Stimulated activated CD8-positive, alpha-beta memory T cell treated with anti-CD3 and anti-CD28 coated beads, Interleukin-15, amount 100 ng/mL, for 1 hour (primary cell): ENCODE measurements around the gene GSX1.
"Not testable (repeated sequence)": the region's sequence is repeated elsewhere in the genome, so short reads cannot be mapped to it uniquely, and the experiment has no call there.

ENCODE experiments used
- DNase-seq: peaks from one replicate; pipeline ENCODE4 v3.0.0-alpha.2; 2020; ENCODE audit warnings: low read depth

Gene GSX1

DNA sequence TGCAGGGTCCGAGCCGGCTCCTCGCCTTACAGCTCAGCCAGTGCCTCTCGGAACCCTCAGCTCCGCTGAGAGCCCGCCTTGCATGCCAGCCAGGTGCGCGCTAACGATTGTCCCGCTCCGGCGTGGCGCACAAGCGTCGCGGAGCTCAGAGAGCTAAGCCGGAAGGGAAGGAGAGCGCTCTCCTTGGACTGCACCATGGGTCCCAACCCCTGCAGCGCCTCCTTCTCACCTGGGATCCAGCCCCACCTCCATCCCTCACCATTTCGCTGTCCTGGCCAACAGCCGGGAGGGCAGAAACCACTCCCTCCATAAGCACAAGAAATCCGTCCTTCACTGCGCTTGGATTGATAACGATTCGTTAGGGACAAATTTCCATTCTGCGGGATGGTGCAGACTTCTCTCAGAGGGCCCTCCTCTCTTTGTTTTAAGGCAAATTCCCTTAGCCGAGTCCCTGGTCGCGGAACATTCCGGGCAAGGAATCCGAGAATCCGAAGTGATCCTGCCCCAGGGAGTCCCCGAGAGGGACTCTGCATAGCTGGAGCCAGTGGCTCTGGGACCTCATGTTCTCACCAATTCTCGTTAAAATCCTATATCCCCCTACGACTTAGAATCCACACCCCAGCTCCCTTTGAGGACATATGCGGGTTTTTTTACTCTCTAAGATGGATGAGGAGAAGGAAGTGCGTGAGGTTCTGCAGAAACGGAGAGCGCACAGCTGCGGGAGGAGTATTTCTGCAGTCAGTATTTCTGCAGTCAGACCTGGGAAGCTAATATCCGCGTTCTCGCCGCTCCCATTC is 2.8 kb downstream of the GSX1 start:
- DNase-seq, result no peak

DNA sequence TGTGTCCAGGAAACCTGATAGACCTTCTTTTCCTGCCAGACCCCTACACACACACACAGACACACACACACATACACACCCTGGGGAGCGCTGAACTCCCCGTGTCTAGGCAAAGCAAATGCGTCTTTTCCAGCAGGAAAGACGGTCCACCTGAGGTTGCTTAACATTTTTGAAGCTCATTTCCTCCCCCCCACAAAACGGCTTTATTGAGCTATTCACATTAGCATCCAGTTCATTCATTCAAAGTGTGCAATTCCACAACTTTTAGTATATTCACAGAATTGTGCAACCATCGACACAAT is 3.4 kb downstream of the GSX1 start:
- DNase-seq, result no peak

DNA sequence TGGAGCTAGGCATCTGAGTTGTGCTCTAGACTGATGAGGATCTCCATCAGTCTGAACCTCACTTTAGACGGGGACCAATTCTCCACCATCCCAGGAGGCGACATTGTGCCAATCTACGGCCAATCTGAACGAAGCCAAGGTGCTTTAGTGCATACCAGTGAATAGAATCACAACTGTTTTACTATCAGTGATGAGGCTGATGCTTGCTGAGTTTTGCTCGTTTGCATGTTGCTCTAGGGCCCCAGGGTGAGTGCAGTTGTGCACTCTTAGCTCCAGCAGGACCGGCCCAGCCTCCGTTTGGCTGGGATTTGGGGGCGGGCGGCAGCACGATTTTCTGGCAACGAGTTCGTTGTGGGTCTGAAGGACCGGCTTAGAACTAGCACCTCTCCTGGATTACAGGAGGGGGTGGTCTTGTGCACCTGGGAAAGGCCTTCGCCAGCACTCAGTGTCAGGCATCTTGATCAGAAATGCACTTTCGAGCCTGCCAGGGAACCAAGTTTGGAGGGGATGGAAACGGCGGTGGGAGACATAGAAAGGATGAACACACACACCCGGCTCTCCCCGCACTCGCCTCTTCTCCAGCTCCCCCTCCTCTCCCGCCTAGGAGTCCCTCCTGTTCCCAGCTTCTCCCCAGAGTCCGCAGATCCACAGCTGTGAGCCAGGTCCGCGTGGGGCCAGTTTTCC is 4.4 kb downstream of the GSX1 start:
- DNase-seq, result no peak

DNA sequence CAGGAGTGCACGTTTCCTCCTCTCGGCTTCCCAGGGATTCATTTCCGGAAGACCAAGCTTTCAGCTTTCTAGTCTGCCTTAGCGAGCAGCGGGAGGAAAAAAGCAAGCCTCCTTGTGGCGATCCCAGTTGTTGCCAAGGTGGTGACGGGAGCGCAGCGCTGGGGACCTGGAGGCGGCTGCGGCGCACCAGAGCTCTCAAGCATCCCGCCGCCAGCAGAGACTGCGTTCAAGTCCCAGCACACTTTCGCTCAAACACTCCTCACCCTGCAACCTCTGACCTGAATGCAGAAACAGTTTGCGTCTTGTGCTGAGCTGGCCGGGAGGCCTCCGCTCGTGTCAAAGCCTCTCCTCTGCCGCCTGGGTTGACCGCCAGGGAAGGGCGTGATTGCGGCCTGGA is 4.9 kb downstream of the GSX1 start:
- DNase-seq, result no peak

DNA sequence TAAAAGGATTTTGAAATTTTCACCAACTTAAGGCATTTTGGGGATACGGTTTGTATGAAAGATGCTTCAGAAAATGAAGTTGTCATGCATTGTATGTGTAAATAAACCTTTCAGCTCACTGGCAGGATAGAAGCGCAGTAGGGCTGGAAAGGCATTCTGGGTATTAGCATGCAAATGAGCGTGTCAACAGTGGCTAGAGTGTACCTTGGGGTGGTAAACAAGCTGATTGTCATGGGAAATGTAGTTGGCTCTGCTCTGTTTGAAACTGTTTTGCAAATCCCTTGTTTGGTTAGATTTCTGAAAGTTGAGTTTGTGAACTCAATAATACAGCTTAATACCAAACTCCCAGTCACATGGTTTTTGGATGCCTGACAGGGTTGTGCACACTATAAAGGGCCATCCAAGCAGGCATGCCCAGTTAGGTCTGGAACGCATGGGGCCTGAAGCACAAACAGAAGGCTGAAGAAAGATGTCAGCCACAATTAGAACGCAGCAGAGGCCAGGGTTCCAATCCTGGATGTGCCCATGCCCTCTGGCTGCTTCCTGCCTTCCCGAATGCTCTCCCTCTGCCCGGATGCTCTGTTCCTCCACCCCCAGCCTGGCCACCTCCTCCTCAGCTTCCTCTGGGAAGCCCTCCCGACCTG is 14.6 kb downstream of the GSX1 start:
- no peak for DNase-seq

DNA sequence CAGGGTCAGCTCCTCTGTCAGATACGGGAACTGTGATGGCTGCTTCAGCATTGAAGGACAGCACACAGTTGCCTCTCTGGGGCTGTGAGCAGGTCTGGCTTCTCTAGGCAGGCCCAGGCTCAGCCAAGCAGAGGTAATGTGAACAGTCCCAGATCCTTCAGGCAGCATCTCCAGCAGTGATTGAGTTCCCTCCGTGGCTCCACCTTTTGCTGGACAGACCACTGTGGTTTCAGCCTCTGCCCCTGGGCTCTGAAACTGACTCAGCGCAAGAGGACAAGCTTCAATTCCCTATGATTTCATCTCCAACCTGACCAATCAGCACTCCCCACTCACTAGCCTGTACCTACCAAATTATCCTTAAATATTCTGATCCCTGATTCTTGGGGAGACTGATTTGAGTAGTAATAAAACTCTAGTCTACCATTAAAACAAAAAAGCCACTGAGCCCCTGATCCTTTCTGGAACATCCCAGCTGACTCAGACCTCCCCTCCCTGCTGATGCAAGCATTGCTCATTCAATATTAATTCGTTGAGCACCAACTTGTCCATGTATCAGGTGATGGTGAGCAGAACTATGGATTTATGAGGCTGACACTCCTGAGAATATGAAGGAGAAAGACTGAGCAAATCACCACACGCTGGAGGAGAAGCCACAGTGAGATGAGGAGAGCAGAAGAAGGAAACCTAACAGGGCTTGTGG is 16.7 kb downstream of the GSX1 start:
- no peak for DNase-seq

DNA sequence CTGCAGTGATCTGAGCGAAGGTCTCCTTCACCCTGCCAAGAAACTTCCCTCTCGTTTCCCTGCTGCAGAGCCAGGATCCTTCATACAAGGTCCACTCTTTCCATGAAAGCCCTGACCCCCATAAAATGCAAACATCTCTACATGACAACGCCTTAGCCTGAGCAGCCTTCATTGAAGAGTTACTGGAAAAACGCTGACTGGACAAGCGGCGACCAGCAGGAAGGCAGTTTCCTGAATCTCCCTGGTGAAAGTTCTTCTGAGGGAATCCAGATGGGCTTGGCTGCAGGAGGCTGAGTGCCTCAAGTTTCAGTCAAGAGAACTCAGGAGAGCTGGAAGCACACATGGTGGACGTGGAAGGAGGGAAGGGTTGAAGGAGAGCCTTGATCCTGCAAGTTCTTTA is 17.7 kb downstream of the GSX1 start:
- no peak for DNase-seq

DNA sequence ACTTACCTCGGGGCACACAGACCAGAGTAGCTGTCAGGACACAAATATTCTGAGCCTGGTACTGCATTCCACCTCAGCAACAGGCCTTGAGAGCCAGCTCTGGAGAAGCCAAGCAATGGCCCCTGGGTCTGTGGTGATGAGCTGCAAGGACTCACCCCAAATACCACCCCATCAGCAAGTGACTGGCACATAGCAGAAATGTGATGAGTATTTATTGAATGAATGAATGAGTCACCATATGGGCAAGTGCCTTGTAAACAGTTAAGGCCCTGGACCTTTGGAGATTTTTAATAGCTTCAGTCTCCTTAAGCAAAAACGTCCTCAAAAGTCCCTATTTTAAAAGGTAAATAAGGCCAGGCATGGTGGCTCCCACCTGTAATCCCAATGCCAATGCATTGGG is 18.2 kb downstream of the GSX1 start:
- no peak for DNase-seq

DNA sequence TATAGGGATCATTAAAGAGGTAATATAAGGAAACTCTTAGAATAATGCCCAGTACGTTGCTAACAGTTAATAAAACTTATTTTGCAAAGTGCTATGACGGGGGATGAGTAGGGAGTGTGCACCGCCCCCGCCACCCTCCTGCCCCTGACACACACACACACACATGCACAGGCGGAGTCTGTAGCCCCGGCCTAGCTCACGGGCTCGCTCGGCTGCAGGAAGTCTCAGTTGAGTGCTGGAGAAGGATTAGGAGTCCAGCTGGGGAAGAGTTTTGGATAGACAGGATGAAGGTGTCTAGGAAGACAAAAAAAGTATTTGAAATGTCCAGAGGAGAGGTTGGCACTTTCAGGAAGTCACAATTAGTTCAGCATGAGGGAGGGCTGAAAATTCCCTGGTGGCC is 21.5 kb downstream of the GSX1 start:
- DNase-seq, result no peak

DNA sequence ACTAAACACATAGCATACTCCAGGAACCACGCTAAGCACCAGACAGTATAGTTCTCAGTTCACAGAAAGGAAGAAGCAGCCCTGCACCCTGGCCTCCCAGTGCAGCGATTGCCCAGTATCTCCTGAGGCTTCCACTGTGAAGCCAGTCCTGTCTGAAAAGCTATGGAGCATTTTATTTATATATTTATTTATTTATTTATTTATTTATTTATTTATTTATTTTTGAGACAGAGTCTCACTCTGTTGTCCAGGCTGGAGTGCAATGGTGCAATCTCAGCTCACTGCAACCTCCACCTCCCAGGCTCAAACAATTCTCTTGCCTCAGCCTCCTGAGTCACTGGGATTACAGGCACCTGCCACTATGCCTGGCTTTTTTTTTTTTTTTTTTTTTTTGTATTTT is 25.5 kb downstream of the GSX1 start:
- DNase-seq, result not testable (repeated sequence)

DNA sequence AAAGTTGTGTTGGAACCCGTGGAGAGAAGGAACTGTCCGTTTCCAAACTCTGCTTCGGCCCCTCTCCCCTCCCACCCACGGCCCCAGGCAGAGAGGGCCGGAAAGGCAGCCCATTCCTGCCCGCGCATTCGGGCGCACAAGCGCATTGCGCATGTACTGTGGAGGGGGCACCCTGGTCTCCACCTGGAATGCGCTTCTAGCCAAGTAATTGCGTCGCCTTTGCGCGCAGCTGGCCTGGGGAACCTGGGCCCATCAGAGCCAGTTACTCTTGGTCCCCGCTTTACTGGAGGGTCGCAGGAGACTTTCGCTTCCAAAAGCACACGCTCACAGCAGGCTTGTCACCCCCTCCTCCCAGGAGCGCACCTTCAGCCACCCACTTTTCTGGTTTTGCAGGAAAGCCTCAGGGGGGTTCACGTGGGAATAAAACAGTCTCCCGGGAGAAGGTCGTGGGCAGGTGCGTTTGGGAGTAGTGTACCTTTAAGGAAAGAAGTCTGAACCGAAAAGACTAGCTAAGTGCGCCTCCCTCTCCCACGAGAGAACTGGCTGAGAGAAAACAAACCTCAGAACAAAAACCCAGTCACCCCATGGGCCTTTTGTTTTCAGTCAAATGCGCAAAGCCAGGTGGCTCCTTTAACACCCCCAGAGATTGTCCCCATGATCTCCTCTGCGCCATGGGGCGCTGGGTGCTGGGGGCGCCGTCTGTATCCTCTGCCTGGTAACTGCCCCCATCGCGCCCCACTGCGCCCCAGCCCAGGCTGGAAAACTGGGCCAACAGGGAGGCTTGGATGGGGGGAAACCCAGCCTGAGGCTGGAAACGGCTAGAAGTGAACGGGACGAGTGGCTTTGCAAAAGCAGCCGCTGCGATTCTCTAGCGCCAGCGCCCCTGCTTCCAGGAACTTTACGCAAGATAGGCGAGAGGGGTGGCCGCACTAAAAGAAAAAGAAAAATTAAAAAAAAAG is 28.5 kb downstream of the GSX1 start:
- no peak for DNase-seq

DNA sequence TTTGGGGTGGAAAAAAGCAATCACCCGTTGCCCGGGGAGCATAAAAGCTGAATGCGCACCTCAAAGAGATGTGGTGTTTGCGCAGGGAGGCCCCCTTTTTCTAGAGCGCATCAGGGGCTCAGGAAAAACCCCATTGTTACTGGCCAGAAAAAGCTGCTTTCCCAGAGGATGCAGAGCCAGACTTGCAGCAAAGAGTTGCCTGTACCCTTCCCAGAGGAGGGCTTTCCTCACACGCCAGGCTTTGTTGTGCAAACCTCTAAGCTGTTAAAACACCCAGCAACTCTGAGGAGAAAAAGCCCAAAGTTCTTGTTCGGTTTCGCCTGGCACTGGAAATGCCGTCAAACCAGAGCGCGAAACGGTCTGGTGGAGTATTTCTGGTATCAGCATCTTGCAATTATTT is 29.3 kb downstream of the GSX1 start:
- no peak for DNase-seq

DNA sequence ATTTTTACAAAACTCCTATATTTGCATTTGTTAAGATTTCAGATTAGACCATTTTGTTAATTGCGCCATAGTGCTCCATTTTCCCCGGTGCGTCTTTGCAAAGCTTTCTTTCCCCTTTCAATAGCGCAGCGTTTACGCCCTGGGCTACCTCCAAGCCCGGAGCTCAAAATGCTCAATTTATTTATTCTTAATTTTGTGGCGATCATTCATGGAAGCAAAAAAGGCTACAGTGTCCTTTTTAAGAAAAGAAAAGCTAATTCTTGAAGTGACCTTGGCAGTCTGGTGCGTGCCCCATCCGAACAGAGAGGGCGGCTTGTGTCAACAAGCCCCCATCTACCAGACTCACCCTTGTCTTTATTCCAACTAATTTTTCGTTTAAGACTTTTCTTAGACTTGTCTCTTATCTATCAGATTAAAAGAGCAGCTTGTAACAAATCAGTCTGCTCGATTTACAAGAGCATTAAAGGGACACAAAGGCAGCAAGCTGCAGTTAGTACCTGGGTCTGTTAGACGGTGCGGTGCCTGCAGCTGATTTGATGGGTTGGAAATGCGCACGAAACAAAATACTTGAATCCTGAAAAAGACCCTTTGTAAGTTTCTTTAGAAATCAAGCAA is 30.1 kb downstream of the GSX1 start:
- no peak for DNase-seq

DNA sequence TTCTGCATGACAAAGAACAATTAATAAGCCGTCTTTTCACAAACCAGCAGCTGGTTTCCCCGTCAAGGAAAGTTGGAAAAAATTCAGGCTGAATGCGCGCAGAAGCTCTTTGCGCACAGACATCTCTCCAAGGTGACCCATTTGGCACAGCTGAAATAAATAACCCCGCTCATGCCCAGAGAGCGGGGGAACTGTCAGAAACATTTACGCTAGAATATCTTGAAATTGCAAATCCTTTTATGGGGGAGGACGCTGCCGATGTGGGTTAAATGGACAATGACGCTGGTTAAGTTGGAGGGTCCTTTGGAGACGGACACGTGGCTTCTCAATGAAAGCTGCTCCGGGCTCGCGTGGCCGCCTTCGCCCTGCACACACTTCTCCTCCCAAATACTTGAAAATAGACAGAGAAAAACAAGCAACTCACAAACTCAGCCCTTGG is 30.6 kb downstream of the GSX1 start:
- no peak for DNase-seq

DNA sequence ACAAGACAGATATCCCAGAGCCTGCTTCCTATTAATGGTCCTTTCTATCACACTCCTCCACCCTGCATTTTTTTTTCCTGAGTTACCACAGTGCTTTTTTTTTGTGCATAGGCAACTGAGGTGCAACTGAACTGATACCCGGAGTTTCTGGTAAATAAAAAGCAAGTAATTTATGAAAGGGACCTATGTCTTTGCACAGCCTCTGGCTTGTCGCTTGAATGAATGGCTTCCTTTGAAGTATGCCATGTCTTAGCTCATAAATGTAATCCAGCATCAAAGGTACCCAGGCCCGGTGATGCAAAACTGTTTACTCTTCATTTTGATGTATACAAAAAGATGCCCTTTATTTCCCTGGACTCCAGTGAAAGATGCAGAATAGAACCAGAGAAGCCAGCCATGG is 31.8 kb downstream of the GSX1 start:
- DNase-seq, result no peak

DNA sequence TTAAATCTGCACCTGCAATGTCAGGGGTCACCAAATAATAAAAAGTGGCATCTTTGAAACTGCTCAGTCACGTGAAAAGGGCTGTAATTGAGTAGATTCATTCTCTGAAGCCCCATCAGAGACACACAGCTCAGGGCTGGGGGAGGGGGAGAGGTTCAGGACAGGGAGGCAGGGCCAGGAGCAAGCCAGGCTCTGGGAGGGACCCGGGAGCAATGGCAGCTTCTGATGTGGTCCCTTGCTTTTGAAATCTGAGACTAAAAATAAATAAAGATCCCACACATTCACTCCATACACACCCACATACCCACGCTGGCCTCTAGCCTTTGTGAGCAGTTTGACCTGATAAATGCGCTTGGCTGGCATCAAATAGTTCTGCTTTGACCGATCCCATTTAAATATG is 32.8 kb downstream of the GSX1 start:
- DNase-seq, result no peak

DNA sequence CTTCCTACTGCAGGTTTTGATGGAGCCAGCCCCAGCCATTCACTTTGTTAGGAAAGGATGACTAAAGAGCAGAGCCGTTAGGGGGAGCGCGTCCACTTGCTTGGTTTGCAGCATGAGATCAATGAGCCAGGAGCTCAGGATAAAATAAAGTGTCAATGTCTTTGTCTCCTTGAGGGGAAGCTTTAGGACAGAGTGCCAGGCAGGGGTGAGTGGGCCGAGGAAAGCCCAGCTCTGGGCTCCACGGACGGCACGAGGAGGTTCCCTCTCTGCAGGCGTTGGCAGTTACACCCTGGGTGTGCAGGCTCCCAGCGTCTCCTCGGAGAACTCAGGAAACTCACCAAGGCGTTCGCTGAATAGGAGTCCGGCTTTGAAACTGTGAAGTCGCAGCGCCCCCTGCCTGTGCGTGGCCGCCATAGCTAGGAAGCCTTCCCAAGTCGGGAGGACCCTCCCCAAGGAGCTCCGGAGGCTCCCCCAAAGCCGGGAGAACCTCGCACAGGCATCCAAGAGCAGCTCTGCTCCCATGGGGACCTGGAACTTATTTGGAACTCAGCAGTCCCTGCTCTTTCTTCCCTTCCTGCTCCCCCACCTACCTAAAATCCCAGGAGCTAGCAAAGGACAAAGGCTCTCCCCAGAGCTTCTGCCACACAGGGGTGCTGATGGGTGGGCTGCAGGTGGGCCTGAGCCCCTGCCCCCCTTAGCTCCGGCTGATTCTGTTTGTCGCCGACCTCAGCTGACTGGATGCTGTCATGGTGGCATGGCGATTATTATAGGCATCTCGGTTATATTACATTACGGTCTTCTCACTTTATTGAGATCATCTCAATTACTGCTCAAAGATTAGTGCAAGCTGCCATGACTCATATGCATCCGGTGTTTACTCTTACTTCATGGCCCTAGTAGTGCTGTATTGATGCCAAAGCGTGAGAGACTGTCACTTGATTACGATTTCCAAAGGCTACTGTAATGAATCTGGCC is 34.4 kb downstream of the GSX1 start:
- DNase-seq, result peak; percentile 45

DNA sequence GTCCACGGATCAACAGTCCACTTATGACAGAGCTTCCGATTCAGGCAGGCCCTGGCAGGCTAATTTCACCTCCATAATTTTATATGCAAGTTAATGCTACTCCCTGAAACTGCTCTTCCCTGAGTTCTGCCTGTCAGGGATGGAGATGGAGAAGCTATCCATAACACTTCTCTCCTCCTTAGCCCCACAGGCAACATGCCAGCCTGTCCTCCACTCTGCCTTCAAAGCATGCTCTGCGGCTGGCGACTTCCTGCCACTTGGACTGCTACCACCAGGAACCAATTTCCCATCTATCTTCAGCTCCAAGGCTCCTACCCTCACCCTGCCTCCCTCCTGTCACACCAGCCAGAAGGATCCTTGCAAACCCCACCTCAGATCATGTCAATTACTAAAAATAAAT is 35.4 kb downstream of the GSX1 start:
- no peak for DNase-seq

DNA sequence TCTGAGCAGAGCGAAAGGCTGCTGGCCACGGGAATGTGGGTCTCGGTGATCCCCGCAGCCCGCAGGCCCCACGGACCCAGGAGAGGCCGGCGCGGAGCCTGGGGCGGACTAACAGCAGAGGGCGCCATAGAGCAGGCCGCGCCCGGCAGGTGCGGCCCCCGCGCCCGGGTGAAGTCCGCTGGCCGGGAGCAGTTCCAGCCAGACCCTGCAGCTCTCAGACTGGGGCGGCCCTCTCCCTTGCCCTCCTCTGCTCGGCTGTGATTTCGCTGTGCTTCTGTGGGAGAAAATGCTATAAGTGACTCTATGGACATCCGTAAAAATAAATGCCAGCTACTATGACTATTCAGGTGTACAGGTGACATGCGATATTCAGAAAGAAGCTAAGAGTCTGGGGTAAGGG is 37.7 kb downstream of the GSX1 start:
- DNase-seq, result peak; percentile 20

DNA sequence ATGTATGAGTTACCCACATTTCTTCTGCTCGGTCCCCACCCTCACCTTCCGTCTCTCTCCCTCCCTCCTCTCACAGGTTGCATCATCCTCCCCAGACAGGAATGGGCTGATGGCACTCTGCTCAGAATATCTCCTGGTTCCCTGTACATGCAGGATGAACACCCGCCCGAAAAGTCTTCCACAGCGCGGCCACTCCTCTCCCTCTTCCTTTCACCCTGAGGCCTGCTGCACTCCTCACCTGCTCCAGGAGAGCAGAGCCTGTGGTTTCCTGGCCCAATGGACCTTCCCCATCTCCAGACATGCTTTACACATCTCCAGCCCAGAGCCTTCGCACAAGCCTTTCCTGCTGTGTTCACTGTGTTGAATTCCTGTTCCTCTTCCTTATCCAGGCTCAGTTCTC is 40.9 kb downstream of the GSX1 start:
- no peak for DNase-seq
